GM21786 (cell line): ENCODE data around the gene FGF14.

Experiments used
- ATAC-seq: cut with Tn5 transposase; IDR thresholded peaks from one replicate; pipeline ENCODE4 v1.9.1; 2021; ENCODE audit not compliant: unreplicated experiment

Gene FGF14

DNA sequence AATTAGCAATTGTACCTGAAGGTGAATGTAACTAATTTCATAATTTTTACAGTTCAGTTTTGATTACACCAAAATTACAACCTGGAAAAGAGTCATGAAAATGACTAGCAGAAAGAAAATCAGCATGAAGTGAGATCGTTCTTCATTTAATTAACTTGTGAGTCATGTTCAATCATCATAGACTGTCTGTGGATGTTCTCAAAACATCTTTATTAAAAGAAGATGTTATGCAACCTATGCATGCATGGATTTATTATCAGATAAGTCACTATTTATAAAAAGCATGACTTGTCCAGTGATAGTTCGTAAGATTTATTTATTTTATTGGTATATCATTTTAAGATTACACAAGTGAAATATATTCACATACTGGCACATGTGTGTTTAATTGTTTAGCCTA, 703.4 kb downstream of the FGF14 start:
- ATAC-seq = no peak

DNA sequence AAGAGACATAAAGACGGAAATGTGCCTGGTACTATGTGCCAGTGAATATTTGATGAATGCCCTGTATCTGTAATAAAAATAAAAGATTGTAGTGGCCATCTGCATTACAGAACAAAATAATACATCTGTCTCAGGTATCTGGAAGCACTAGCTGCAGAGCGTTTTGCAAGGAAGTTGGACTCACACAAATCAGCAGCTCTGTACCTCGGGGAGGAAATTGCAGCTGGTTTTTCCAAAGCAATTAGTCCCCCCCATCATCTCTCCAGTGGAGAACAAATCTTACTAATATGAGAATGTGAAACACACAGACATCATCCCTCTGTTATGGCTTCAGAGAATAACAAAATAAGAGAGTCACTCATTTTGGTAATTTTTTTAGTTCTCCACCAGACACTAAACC, 704.1 kb downstream of the FGF14 start:
- no peak for ATAC-seq

DNA sequence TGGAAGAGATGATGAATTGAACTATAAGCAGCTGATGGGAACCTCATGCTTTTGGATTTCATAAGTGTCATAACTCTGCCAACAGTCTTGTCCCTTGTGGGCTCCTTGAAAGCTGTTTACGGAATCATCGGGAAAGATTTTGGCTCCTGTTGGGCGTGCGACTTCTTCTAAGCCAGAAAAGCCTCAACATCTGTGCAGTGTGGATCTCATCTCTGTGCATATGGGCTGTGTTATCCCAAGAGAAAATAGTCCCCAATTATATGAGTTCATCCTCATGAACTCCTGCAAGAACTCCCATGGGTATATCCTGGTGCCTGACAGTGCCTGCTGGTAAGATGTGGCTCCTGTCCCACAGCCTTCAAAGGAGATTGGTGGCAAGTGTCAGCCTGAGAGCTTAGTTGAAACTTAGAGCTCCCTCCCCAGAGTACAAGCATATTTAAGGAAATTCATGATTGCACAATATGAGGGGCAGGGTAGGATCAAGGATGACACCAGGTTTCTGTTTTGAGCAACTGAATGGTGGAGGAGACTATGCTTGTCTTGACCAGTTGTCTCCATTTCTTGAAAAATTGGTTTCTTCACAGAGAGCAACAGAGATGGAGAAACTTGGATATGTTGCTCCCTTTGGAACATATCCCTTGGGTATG, 705.9 kb downstream of the FGF14 start:
- no peak for ATAC-seq

DNA sequence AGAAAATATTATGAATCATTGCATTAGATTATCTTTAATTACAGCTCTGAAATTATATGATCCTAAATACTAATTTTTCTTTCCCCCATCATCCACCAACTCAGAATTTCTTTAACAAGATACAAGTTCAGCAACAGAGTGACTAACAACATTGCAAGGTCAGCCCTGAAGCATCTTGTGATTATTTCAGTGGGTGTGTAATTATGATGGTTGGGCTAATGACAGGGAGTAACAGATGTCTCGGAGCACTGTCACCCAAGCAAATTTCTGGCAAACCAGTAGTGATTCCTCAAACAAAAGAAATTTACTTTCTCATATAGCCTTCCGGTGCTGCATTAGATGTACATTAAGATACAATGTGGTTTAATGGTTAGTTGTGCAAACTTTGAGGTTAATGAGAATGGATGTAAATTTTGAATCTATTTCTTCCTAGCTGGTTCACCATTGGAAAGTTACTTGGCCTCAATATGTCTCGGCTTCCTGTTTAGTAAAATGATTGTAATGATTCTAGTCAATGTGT, 710.4 kb downstream of the FGF14 start:
- ATAC-seq = no peak

DNA sequence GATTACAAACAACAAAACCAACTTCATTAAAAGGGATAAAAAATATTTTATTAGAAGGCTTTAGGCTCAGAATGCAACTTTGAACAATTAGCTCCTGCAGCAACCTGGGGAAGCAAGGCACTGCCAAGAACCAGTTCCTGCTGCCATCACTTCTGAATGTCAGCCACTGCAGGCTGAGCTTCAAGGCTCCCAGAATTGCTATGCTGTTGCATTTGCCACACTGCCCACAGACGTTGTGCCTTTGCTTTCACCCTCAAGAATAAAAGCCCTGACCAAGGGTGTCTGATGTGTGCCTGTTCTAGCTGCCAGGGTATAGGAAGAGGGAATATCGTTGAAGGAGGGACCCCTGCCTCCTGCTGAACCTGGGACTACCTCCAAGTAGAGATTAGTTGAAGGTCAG, 711.0 kb downstream of the FGF14 start:
- no peak for ATAC-seq

DNA sequence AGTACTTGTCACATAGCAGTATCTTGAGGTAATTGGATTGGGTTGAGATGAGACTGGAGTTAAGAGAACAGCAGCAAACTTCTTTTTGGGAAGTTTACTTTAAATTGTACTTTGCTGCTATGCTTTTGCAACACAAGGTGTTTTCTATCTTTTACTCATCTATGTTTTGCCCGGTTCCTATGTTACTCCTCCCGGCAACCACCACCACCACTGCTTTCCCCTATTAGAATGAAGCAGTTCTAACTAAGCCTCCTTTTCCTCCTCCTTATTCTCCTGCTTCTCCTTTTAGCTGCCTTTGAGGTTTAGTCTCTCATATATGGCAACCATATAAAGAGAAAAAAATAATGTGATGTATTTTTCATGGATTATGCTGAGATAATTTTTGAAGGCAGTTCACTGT, 715.8 kb downstream of the FGF14 start:
- no peak for ATAC-seq

DNA sequence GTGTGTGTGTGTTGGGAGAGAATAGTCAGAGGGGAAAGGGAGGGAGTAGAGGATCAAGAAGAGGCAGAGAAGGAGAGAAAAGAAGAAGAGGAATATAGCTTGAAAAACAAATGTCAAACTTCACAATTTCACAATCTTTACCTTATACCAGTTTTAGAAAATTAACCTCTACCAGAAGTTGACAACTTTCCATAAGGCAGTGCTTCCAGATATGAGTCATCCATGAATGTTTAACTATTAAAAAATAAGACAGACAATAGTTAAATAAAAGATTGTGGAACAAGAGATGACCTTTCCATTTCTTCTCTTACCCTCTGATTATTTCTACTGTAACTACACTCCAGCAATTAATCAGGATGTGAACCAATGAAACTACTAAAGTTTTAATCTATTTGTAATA, 720.0 kb downstream of the FGF14 start:
- no peak for ATAC-seq

DNA sequence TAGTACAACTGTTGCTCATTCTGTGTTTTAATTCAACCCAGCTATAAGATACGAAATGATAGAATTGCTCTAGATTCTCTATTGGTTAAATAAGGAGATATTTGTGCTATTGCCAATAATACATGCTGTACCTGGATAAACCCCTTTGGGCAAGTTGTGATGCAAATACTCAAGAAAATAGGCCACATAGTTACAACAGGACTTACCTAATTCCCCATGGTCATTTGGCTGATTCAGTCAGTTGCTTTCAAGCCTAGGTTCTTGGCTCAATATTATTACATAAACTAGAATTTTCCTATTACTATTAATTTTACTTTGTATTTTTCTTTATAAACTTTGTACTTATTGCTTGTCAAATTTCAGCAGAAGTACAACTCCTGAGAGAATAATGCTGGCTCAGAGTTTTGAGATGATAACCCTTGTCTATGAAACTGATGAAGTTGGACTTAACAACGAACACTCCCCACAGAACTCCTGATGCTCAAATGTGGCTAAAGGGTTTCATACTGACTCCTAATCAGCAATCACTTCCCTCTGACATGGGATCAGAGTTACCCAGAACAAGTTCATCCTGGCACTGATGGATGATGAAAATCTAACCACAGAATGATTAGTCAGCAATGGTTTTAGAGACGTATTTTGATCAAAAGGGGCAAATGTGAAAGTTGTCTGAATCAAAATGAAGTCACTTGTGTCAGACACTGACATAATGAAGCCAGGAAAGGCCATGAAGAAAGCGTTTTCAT, 728.3 kb downstream of the FGF14 start:
- ATAC-seq = no peak

DNA sequence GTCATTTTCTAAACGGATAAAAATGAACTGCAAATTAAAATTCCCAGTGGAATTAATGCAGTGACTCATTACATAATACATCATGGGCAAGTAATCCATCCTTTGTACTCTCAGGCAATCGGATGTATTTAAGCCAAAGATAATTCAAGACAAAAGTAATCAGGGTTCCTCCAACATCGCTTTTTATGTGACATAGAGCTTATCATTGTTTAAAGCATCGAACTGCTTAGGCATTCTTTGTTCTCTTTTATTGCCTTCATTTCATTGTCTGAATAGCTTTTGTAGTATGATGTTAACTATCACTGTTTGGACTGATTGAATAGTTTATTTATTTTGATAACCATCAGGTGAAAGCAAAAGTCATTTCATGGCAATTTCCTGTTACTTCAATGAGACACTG, 740.0 kb downstream of the FGF14 start:
- ATAC-seq = no peak
